Prostate gland (tissue), 2 donors: ENCODE results near the gene ULK4. TPM values are rescaled to one million over a fixed set of nuclear protein-coding genes. Genes with fewer than 3 reads are reported as not detected.
"Not testable (repeated sequence)": the region's sequence is repeated elsewhere in the genome, so short reads cannot be mapped to it uniquely, and the experiment has no call there.

Experiments
- DNase-seq: peaks from one replicate; pipeline ENCODE4 v3.0.0-alpha.2; 2019; ENCODE audit warnings: low spot score
- H3K27ac ChIP-seq, 2 donors: fragments of 200-600 bp; sonication (generic); 2 replicates each; pipeline ENCODE4 v1.5.1; 2017 to 2019
- H3K27me3 ChIP-seq: fragments of 200-600 bp; sonication (generic); replicated peaks from 2 replicates; pipeline ENCODE4 v1.5.1; 2019; ENCODE audit not compliant: insufficient read depth
- H3K36me3 ChIP-seq, 2 donors: fragments of 200-600 bp; sonication (generic); 1 replicate in 1 of 2; 2 replicates in 1 of 2; pipeline versions ENCODE4 v1.5.1 to v1.8.1; 2017 to 2019
- H3K4me1 ChIP-seq: fragments of 200-600 bp; sonication (generic); replicated peaks from 2 replicates; pipeline ENCODE4 v1.5.1; 2019
- H3K4me3 ChIP-seq, 2 donors: fragments of 200-600 bp; sonication (generic); 2 replicates each; pipeline ENCODE4 v1.5.1; 2017 to 2019
- H3K9me3 ChIP-seq: fragments of 200-600 bp; sonication (generic); 2 replicates; pipeline ENCODE4 v1.5.1; 2017
- CTCF ChIP-seq, 4 experiments: fragments of 200-600 bp in 2 of 4; fragments of 450-650 bp in 2 of 4; sonication (generic) in 2 of 4; IDR thresholded peaks; 1 replicate in 3 of 4; 2 replicates in 1 of 4; pipeline ENCODE4 v1.5.1; 2016 to 2019; ENCODE audit warnings: antibody characterized with exemption in 4 of 4, mild to moderate bottlenecking in 2 of 4, moderate library complexity in 2 of 4
- POLR2A ChIP-seq: fragments of 450-650 bp; IDR thresholded peaks from one replicate; pipeline ENCODE4 v1.6.1; 2016; ENCODE audit warnings: antibody characterized with exemption, mild to moderate bottlenecking
- POLR2AphosphoS5 ChIP-seq: sonication (generic); formaldehyde crosslinking; IDR thresholded peaks from one replicate; pipeline ENCODE4 v1.6.1; 2017; ENCODE audit warnings: antibody characterized with exemption
- WGBS: methylation state at CpG from one replicate; pipeline ENCODE4 v1.1.5; 2018; 5-methylcytosine and 5-hydroxymethylcytosine counted together
- intact Hi-C: fragments of 100-400 bp; cut with DNase I; formaldehyde crosslinking; loops from one replicate; pipeline ENCODE4 v1.14.2; 2022
- total RNA-seq, 2 donors: library from RNA; depleted of rRNA; stranded (reverse); fragments of >200 nt; gene quantifications; one replicate each; pipeline ENCODE4 v1.1.0, GENCODE V29; 2016

Gene ULK4
- total RNA-seq, 2 donors from 2014 or later = 23.1 to 33.7 TPM

- Histone ChIP-seq H3K9me3 (no peaks in the 10 kb centered on the region), H3K27me3 (no peaks in the 10 kb centered on the region), H3K27ac (no peak overlapping the region), H3K4me1 (no peaks in the 10 kb centered on the region), H3K4me3 (no peak overlapping the region), H3K36me3 (no peaks in the 10 kb centered on the region)
- TF ChIP-seq CTCF (IDR thresholded peaks at IDR 0.05) (no peak), POLR2A (no peak), POLR2AphosphoS5 (no peak)
- WGBS = 100% methylated on average over 2 of the region's 2 CpGs
- intact Hi-C loops = no loop called here
- no peak for DNase-seq
Measured at GRCh38 chr3:41290306-41290705, 671.6 kb downstream of the ULK4 start.

- DNase-seq = no peak
- WGBS = 91% methylated on average over 8 of the region's 8 CpGs
- no peaks in the 10 kb centered on the region for H3K4me1 ChIP-seq
Measured at GRCh38 chr3:41288785-41289184, 673.1 kb downstream of the ULK4 start.

GRCh38 chr3:41286305-41286704 lies 675.6 kb downstream of the ULK4 start:
- Histone ChIP-seq H3K4me1 (no peaks in the 10 kb centered on the region), H3K4me3 (no peak overlapping the region), H3K27me3 (no peaks in the 10 kb centered on the region), H3K27ac (no peak overlapping the region), H3K36me3 (no peaks in the 10 kb centered on the region), H3K9me3 (no peaks in the 10 kb centered on the region)
- intact Hi-C loops = no loop called here
- no peak for TF ChIP-seq CTCF (IDR thresholded peaks at IDR 0.05)
- no peak for TF ChIP-seq POLR2AphosphoS5
- TF ChIP-seq POLR2A = no peak
- 91% methylated on average over 6 of the region's 6 CpGs for WGBS
- DNase-seq = no peak

More at GRCh38 chr3:41288785-41289184, 673.1 kb downstream of the ULK4 start:
- H3K27ac ChIP-seq = no peak overlapping the region
- no peak for TF ChIP-seq POLR2A
- no peak for TF ChIP-seq POLR2AphosphoS5
- no peak for TF ChIP-seq CTCF (IDR thresholded peaks at IDR 0.05)
- H3K27me3 ChIP-seq = no peaks in the 10 kb centered on the region
- intact Hi-C loops = no loop called here
- H3K4me3 ChIP-seq = no peak overlapping the region
- H3K9me3 ChIP-seq = no peaks in the 10 kb centered on the region
- H3K36me3 ChIP-seq = no peaks in the 10 kb centered on the region

- H3K9me3 ChIP-seq, DNase-seq, H3K27me3 ChIP-seq, intact Hi-C loops, H3K4me3 ChIP-seq, H3K36me3 ChIP-seq, H3K27ac ChIP-seq, H3K4me1 ChIP-seq: not testable (repeated sequence)
- 90% methylated on average over 3 of the region's 3 CpGs for WGBS
Measured at GRCh38 chr3:41284934-41285333, 677.0 kb downstream of the ULK4 start.

GRCh38 chr3:41277790-41278465 lies 684.0 kb downstream of the ULK4 start:
- 79% methylated on average over 12 of the region's 16 CpGs for WGBS

More at GRCh38 chr3:41277790-41278465, 684.0 kb downstream of the ULK4 start:
- Histone ChIP-seq H3K9me3 (no peaks in the 10 kb centered on the region), H3K4me1 (no peaks in the 10 kb centered on the region), H3K36me3 (no peaks in the 10 kb centered on the region), H3K27ac (no peak overlapping the region), H3K27me3 (no peaks in the 10 kb centered on the region), H3K4me3 (no peak overlapping the region)
- TF ChIP-seq POLR2AphosphoS5 (no peak), POLR2A (no peak), CTCF (IDR thresholded peaks at IDR 0.05) (no peak)
- intact Hi-C loops = no loop called here
- no peak for DNase-seq
